NCI-H146 treated with DMSO at 0.1 percent for 48 hours (cell line): ENCODE measurements around the gene PGM5.
"Not testable (repeated sequence)": the region's sequence is repeated elsewhere in the genome, so short reads cannot be mapped to it uniquely, and the experiment has no call there.

Experiments
- DNase-seq: peaks from one replicate; lab custom pipeline; 2025; ENCODE audit not compliant: unreplicated experiment; lab: John Stamatoyannopoulos, UW

PGM5 gene

GRCh38 chr9:68356380-68357118, at the start of gene PGM5:
PGM5 (plus strand) TSS chr9:68356611; CDS start chr9:68357128, 517 bp downstream.
- not testable (repeated sequence) for DNase-seq

- not testable (repeated sequence) for DNase-seq
These were observed 49.3 kb upstream of the PGM5 start for GRCh38 chr9:68307127-68307526.

GRCh38 chr9:68307654-68308053, 48.8 kb upstream of the PGM5 start:
- not testable (repeated sequence) for DNase-seq

GRCh38 chr9:68311208-68311607, 45.2 kb upstream of the PGM5 start:
- not testable (repeated sequence) for DNase-seq

- not testable (repeated sequence) for DNase-seq
These were observed 38.2 kb upstream of the PGM5 start for GRCh38 chr9:68318209-68318608.

- not testable (repeated sequence) for DNase-seq
These were observed 32.7 kb upstream of the PGM5 start for GRCh38 chr9:68323749-68324148.

GRCh38 chr9:68324518-68324917, 31.9 kb upstream of the PGM5 start:
- DNase-seq = not testable (repeated sequence)

GRCh38 chr9:68329106-68329505, 27.3 kb upstream of the PGM5 start:
- not testable (repeated sequence) for DNase-seq

- DNase-seq = not testable (repeated sequence)
These were observed 25.8 kb upstream of the PGM5 start for GRCh38 chr9:68330531-68331173.

GRCh38 chr9:68332122-68332521, 24.3 kb upstream of the PGM5 start:
- not testable (repeated sequence) for DNase-seq

- not testable (repeated sequence) for DNase-seq
These were observed 20.5 kb upstream of the PGM5 start for GRCh38 chr9:68335935-68336334.

GRCh38 chr9:68336639-68337339, 19.6 kb upstream of the PGM5 start:
- not testable (repeated sequence) for DNase-seq

- DNase-seq = not testable (repeated sequence)
These were observed 18.4 kb upstream of the PGM5 start for GRCh38 chr9:68338000-68338399.

GRCh38 chr9:68342265-68343025, 14.0 kb upstream of the PGM5 start:
- not testable (repeated sequence) for DNase-seq

GRCh38 chr9:68343242-68343641, 13.2 kb upstream of the PGM5 start:
- DNase-seq = not testable (repeated sequence)

GRCh38 chr9:68343992-68344391, 12.4 kb upstream of the PGM5 start:
- DNase-seq = not testable (repeated sequence)

GRCh38 chr9:68351689-68352088, 4.7 kb upstream of the PGM5 start:
- DNase-seq = not testable (repeated sequence)

GRCh38 chr9:68355993-68356379, 425 bp upstream of the PGM5 start:
- DNase-seq = not testable (repeated sequence)

GRCh38 chr9:68357119-68357714, 806 bp downstream of the PGM5 start:
- DNase-seq = not testable (repeated sequence)

- DNase-seq = not testable (repeated sequence)
These were observed 10.6 kb downstream of the PGM5 start for GRCh38 chr9:68366933-68367547.
